Loucy (cell line): ENCODE results near the gene MRPL20.

Experiments
- CTCF ChIP-seq: fragments of 200-600 bp; sonication (generic); conservative IDR thresholded peaks from 2 replicates; pipeline ENCODE4 v1.5.1; 2014; ENCODE audit warnings: mild to moderate bottlenecking, antibody characterized with exemption, low read length
- EZH2phosphoT487 ChIP-seq: fragments of 200-600 bp; IDR thresholded peaks from 2 replicates; pipeline ENCODE4 v1.6.1; 2018; ENCODE audit warnings: antibody characterized with exemption, mild to moderate bottlenecking, moderate library complexity, borderline replicate concordance

GRCh38 chr1:1420654-1421141 is 13.6 kb upstream of the MRPL20 start:
- TF ChIP-seq CTCF (no peak), EZH2phosphoT487 (no peak)
